Sigmoid colon (tissue), 4 donors: ENCODE measurements around the gene ADAMTS8.

ENCODE experiments used
- EP300 ChIP-seq, 4 donors: sonication (generic); formaldehyde crosslinking; IDR thresholded peaks; one replicate each; pipeline ENCODE4 v1.6.1; 2017; ENCODE audit warnings: antibody characterized with exemption in 4 of 4
- POLR2A ChIP-seq, 2 donors: fragments of 450-650 bp; IDR thresholded peaks; one replicate each; pipeline ENCODE4 v1.6.1; 2016; ENCODE audit warnings: antibody characterized with exemption in 2 of 2, mild to moderate bottlenecking in 2 of 2, moderate library complexity in 2 of 2
- POLR2AphosphoS5 ChIP-seq, 4 donors: sonication (generic); formaldehyde crosslinking; IDR thresholded peaks; one replicate each; pipeline ENCODE4 v1.6.1; 2017; ENCODE audit warnings: antibody characterized with exemption in 4 of 4
- TF ChIP-seq, protein P1 (sequence below), 4 experiments: fragments of 450-650 bp in 3 of 4; fragments of 200-600 bp in 1 of 4; IDR thresholded peaks; one replicate each; pipeline ENCODE4 v1.5.1; 2016 to 2019; ENCODE audit warnings: antibody characterized with exemption in 4 of 4, mild to moderate bottlenecking in 3 of 4, moderate library complexity in 2 of 4

GRCh38 chr11:130454491-130455252 is 26.3 kb upstream of the ADAMTS8 start:
- TF ChIP-seq, protein P1, sequence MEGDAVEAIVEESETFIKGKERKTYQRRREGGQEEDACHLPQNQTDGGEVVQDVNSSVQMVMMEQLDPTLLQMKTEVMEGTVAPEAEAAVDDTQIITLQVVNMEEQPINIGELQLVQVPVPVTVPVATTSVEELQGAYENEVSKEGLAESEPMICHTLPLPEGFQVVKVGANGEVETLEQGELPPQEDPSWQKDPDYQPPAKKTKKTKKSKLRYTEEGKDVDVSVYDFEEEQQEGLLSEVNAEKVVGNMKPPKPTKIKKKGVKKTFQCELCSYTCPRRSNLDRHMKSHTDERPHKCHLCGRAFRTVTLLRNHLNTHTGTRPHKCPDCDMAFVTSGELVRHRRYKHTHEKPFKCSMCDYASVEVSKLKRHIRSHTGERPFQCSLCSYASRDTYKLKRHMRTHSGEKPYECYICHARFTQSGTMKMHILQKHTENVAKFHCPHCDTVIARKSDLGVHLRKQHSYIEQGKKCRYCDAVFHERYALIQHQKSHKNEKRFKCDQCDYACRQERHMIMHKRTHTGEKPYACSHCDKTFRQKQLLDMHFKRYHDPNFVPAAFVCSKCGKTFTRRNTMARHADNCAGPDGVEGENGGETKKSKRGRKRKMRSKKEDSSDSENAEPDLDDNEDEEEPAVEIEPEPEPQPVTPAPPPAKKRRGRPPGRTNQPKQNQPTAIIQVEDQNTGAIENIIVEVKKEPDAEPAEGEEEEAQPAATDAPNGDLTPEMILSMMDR (IDR thresholded peaks at IDR 0.05), result no peak
- no peak for TF ChIP-seq POLR2A (IDR thresholded peaks at IDR 0.05)
- TF ChIP-seq EP300 (IDR thresholded peaks at IDR 0.05), result no peak
- TF ChIP-seq POLR2AphosphoS5 (IDR thresholded peaks at IDR 0.05), result no peak
